Mesenchymal stem cell (in vitro differentiated cells and primary cell): ENCODE data around the gene SDCCAG8.

Source experiments
- DNase-seq: peaks from one replicate; pipeline ENCODE4 v3.0.0-alpha.2; 2013
- H2AFZ ChIP-seq: one replicate; pipeline ENCODE4 v1.6.1; 2013; ENCODE audit warnings: low read depth, mild to moderate bottlenecking, control low read depth, inconsistent platforms, low read length, moderate library complexity
- H2AK5ac ChIP-seq: 2 replicates; pipeline ENCODE4 v1.6.1; 2013; ENCODE audit warnings: low read length, moderate library complexity, mild to moderate bottlenecking, inconsistent platforms; ENCODE audit not compliant: severe bottlenecking
- H2BK120ac ChIP-seq: one replicate; pipeline ENCODE4 v1.6.1; 2013; ENCODE audit warnings: low read depth, mild to moderate bottlenecking, inconsistent platforms, low read length, moderate library complexity
- H2BK12ac ChIP-seq, 2 experiments: one replicate each; pipeline ENCODE4 v1.6.1; 2013; ENCODE audit warnings: inconsistent platforms in 2 of 2, low read length in 2 of 2, mild to moderate bottlenecking in 2 of 2, moderate library complexity in 2 of 2, control low read depth in 1 of 2
- H2BK15ac ChIP-seq: one replicate; pipeline ENCODE4 v1.6.1; 2013; ENCODE audit warnings: mild to moderate bottlenecking, low read depth, inconsistent platforms; ENCODE audit not compliant: poor library complexity, severe bottlenecking
- H2BK5ac ChIP-seq: 2 replicates; pipeline ENCODE4 v1.6.1; 2013; ENCODE audit warnings: low read depth, mild to moderate bottlenecking, low read length, control low read depth, inconsistent platforms; ENCODE audit not compliant: poor library complexity, severe bottlenecking
- H3K14ac ChIP-seq, 2 experiments: one replicate each; pipeline ENCODE4 v1.6.1; 2013; ENCODE audit warnings: inconsistent platforms in 2 of 2, low read length in 2 of 2, control low read depth in 1 of 2, mild to moderate bottlenecking in 1 of 2, moderate library complexity in 1 of 2
- H3K18ac ChIP-seq, 2 experiments: one replicate each; pipeline ENCODE4 v1.6.1; 2013; ENCODE audit warnings: inconsistent platforms in 2 of 2, low read length in 2 of 2, control low read depth in 1 of 2, low read depth in 1 of 2, mild to moderate bottlenecking in 1 of 2
- H3K23ac ChIP-seq, 2 experiments: one replicate each; pipeline ENCODE4 v1.6.1; 2013; ENCODE audit warnings: inconsistent platforms in 2 of 2, low read length in 2 of 2, mild to moderate bottlenecking in 2 of 2, moderate library complexity in 2 of 2, control low read depth in 1 of 2
- H3K27ac ChIP-seq: 2 replicates; pipeline ENCODE4 v1.5.1; 2013; ENCODE audit warnings: mild to moderate bottlenecking, moderate library complexity, low read length, control low read depth, inconsistent platforms; ENCODE audit not compliant: poor library complexity, severe bottlenecking
- H3K27me3 ChIP-seq, 2 experiments: 2 replicates each; pipeline versions ENCODE4 v1.6.1 to v1.7.0; 2013; ENCODE audit warnings: low read length in 2 of 2, mild to moderate bottlenecking in 2 of 2, moderate library complexity in 2 of 2, control low read depth in 1 of 2, inconsistent platforms in 1 of 2; ENCODE audit not compliant: control insufficient read depth in 1 of 2, insufficient read depth in 1 of 2
- H3K36me3 ChIP-seq, 2 experiments: 2 replicates each; pipeline versions ENCODE4 v1.6.1 to v1.7.0; 2013; ENCODE audit warnings: low read length in 2 of 2, control low read depth in 1 of 2, inconsistent platforms in 1 of 2, low read depth in 1 of 2, mild to moderate bottlenecking in 1 of 2; ENCODE audit not compliant: insufficient read depth in 2 of 2, control insufficient read depth in 1 of 2
- H3K4ac ChIP-seq, 2 experiments: one replicate each; pipeline ENCODE4 v1.6.1; 2013; ENCODE audit warnings: inconsistent platforms in 2 of 2, low read length in 2 of 2, mild to moderate bottlenecking in 2 of 2, moderate library complexity in 2 of 2, control low read depth in 1 of 2, low read depth in 1 of 2
- H3K4me1 ChIP-seq: 2 replicates; pipeline ENCODE4 v1.6.1; 2013; ENCODE audit warnings: low read depth, low read length, control low read depth; ENCODE audit not compliant: control insufficient read depth, insufficient read depth
- H3K4me2 ChIP-seq: 2 replicates; pipeline ENCODE4 v1.6.1; 2013; ENCODE audit warnings: low read length, mild to moderate bottlenecking, inconsistent platforms; ENCODE audit not compliant: poor library complexity, severe bottlenecking
- H3K4me3 ChIP-seq, 2 experiments: 2 replicates each; pipeline versions ENCODE4 v1.5.1 to v1.7.0; 2013; ENCODE audit warnings: low read length in 2 of 2, mild to moderate bottlenecking in 2 of 2, control low read depth in 1 of 2, low read depth in 1 of 2; ENCODE audit not compliant: insufficient read depth in 1 of 2
- H3K79me1 ChIP-seq: replicated peaks from 2 replicates; pipeline ENCODE4 v1.6.1; 2013; ENCODE audit warnings: mild to moderate bottlenecking, control low read depth, low read length, inconsistent platforms; ENCODE audit not compliant: poor library complexity, severe bottlenecking
- H3K9ac ChIP-seq: 2 replicates; pipeline ENCODE4 v1.7.0; 2013; ENCODE audit warnings: mild to moderate bottlenecking, low read length, moderate library complexity
- H3K9me3 ChIP-seq: 2 replicates; pipeline ENCODE4 v1.7.0; 2013; ENCODE audit warnings: mild to moderate bottlenecking, low read length; ENCODE audit not compliant: control insufficient read depth
- H4K8ac ChIP-seq: one replicate; pipeline ENCODE4 v1.6.1; 2013; ENCODE audit warnings: inconsistent platforms, mild to moderate bottlenecking, low read length, moderate library complexity
- H4K91ac ChIP-seq: one replicate; pipeline ENCODE4 v1.6.1; 2013; ENCODE audit warnings: mild to moderate bottlenecking, low read length, inconsistent platforms
- WGBS: methylation state at CpG from one replicate; pipeline ENCODE4 v1.1.7; 2013; ENCODE audit warnings: mixed read lengths; 5-methylcytosine and 5-hydroxymethylcytosine counted together

Gene SDCCAG8

DNA sequence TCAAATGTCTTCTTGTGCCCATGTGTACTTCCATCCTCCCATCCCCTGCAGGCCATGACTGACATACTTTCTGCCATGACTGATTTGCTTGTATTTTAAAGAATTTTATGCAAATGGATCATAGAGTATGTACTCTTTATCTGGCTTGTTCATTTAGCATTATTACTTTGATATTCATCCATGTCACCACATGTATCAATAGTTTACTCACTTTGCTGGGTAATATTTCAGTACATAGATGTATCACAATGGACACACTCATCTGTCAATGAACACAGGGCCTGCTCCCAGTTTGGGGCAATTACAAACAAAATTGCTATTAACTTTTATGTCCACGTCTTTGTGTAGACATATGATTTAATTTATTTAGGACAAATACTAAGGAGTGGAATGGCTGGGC is 259.1 kb downstream of the SDCCAG8 start:
- H2BK12ac ChIP-seq = no peak overlapping the region
- H3K9me3 ChIP-seq = peaks cover 13% of the 10 kb centered on the region
- peaks cover 8% of the 10 kb centered on the region for H3K79me1 ChIP-seq
- no peak overlapping the region for H2BK5ac ChIP-seq
- no peak overlapping the region for H3K4ac ChIP-seq
- H3K23ac ChIP-seq = no peak overlapping the region
- no peak for DNase-seq
- no peak overlapping the region for H4K91ac ChIP-seq
- H4K8ac ChIP-seq = no peak overlapping the region
- no peaks in the 10 kb centered on the region for H3K4me1 ChIP-seq
- no peak overlapping the region for H3K14ac ChIP-seq
- no peak overlapping the region for H2BK15ac ChIP-seq
- no peak overlapping the region for H2AK5ac ChIP-seq
- H3K18ac ChIP-seq = no peak overlapping the region
- H3K27ac ChIP-seq = no peak overlapping the region
- H3K4me2 ChIP-seq = no peak overlapping the region
- H3K27me3 ChIP-seq = no peaks in the 10 kb centered on the region
- H3K4me3 ChIP-seq = no peak overlapping the region
- H3K36me3 ChIP-seq = peaks cover 10 to 36% of the 10 kb centered on the region in 2 experiments
- no peak overlapping the region for H3K9ac ChIP-seq
- no peak overlapping the region for H2BK120ac ChIP-seq
- WGBS = no CpG with 5 or more reads among the region's 1 CpG
- no peak overlapping the region for H2AFZ ChIP-seq

DNA sequence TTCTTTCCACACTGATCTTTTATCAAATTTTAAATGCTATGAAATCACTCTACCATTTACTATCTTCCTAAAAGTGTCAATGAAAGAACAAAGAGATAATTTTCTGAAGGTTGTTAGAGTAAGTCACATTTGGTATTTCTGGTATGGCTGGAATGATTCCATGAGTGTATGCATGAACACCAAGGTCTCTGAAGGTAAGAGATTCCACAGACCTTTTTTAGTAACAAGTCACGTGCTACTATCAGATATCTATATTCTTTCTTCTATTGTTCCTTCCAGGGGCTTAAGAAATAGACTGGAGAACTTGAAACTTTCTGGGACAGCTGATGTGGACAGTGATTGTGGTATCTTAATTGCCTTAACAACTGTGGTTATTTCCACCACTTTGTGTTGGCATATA is 265.0 kb downstream of the SDCCAG8 start:
- no peak overlapping the region for H3K14ac ChIP-seq

DNA sequence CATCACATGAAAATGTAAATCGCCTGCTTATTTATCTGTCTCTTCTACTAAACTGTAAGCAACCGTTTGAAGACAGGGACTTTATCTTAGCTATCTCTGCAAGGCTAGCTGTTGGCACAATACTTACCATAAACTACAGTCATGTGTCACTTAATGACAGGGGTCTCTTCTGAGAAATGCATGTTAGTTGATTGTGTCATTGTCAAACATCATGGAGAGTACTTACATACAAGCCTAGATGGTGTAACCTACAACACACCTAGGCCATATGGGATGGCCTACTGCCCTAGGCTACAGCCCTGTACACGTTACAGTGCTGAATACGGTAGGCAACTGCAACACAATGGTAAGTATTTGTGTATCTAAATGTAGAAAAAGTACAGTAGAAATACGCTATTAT is 267.9 kb downstream of the SDCCAG8 start:
- Histone ChIP-seq H3K79me1 (peaks cover 17% of the 10 kb centered on the region), H2AK5ac (no peak overlapping the region), H3K18ac (no peak overlapping the region), H3K23ac (no peak overlapping the region), H3K14ac (no peak overlapping the region), H3K4me3 (no peak overlapping the region), H2AFZ (no peak overlapping the region), H3K36me3 (peaks cover 0 to 18% of the 10 kb centered on the region in 2 experiments), H2BK12ac (no peak overlapping the region), H3K27ac (no peak overlapping the region), H3K4me2 (no peak overlapping the region), H2BK5ac (no peak overlapping the region), H3K4ac (no peak overlapping the region), H4K91ac (no peak overlapping the region), H3K9me3 (peaks cover 4% of the 10 kb centered on the region), H2BK120ac (no peak overlapping the region), H3K4me1 (no peaks in the 10 kb centered on the region), H3K9ac (no peak overlapping the region), H4K8ac (no peak overlapping the region), H3K27me3 (no peaks in the 10 kb centered on the region), H2BK15ac (no peak overlapping the region)
- WGBS = 95% methylated on average over 5 of the region's 5 CpGs
- no peak for DNase-seq

More for the DNA sequence above, 265.0 kb downstream of the SDCCAG8 start:
- Histone ChIP-seq H4K8ac (no peak overlapping the region), H2AFZ (no peak overlapping the region), H3K4ac (no peak overlapping the region), H3K4me3 (no peak overlapping the region), H2BK15ac (no peak overlapping the region), H2BK5ac (no peak overlapping the region), H3K4me1 (no peaks in the 10 kb centered on the region), H4K91ac (no peak overlapping the region), H3K9me3 (peaks cover 13% of the 10 kb centered on the region), H2AK5ac (no peak overlapping the region), H3K9ac (no peak overlapping the region), H3K4me2 (no peak overlapping the region), H3K79me1 (peaks cover 10% of the 10 kb centered on the region), H2BK120ac (no peak overlapping the region), H3K18ac (no peak overlapping the region), H3K36me3 (peaks cover 0 to 30% of the 10 kb centered on the region in 2 experiments), H2BK12ac (no peak overlapping the region), H3K23ac (no peak overlapping the region), H3K27me3 (no peaks in the 10 kb centered on the region), H3K27ac (no peak overlapping the region)
- DNase-seq = no peak
- no CpG with 5 or more reads among the region's 1 CpG for WGBS

DNA sequence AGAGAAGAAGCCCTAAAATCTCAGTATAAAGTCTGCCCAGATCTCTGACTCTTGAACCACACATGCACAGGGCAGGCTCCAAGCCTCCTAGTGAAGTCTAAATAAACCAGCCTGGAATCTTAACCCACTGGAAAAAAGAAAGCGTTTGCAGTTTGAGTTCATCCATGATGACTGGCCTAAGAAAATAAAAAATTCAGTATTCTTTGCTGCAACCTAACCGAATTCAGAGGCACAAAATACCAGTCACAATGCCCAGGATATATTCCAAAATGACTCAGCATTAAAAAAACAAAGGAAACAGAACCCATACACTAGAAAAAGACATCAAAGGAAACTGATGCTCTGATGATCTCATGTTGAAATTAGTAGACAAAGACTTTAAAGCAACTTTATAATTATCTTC is 269.2 kb downstream of the SDCCAG8 start:
- H3K9ac ChIP-seq = peak overlapping the region; percentile 51
- peak overlapping the region; percentile 29 for H3K4me2 ChIP-seq
- no peak overlapping the region for H2BK120ac ChIP-seq
- no peak overlapping the region for H2BK12ac ChIP-seq
- H3K18ac ChIP-seq = peak overlapping the region in 1 of 2 experiments; percentile 28
- peaks cover 14% of the 10 kb centered on the region for H3K79me1 ChIP-seq
- no peaks in the 10 kb centered on the region for H3K27me3 ChIP-seq
- no peak overlapping the region for H2AFZ ChIP-seq
- no peak overlapping the region for H3K14ac ChIP-seq
- no peak overlapping the region for H2BK15ac ChIP-seq
- no peak overlapping the region for H3K4ac ChIP-seq
- 77% methylated on average over 2 of the region's 2 CpGs for WGBS
- peaks cover 0 to 15% of the 10 kb centered on the region in 2 experiments for H3K36me3 ChIP-seq
- peak overlapping the region; percentile 37 for H2BK5ac ChIP-seq
- no peak overlapping the region for H3K4me3 ChIP-seq
- peak overlapping the region; percentile 89 for H3K27ac ChIP-seq
- H4K8ac ChIP-seq = no peak overlapping the region
- H4K91ac ChIP-seq = no peak overlapping the region
- H3K9me3 ChIP-seq = peaks cover 5% of the 10 kb centered on the region
- no peak overlapping the region for H3K23ac ChIP-seq
- H3K4me1 ChIP-seq = no peaks in the 10 kb centered on the region
- peak; percentile 27 for DNase-seq
- no peak overlapping the region for H2AK5ac ChIP-seq
